ENCODE results near the gene RIN3.

The RIN3 gene

DNA sequence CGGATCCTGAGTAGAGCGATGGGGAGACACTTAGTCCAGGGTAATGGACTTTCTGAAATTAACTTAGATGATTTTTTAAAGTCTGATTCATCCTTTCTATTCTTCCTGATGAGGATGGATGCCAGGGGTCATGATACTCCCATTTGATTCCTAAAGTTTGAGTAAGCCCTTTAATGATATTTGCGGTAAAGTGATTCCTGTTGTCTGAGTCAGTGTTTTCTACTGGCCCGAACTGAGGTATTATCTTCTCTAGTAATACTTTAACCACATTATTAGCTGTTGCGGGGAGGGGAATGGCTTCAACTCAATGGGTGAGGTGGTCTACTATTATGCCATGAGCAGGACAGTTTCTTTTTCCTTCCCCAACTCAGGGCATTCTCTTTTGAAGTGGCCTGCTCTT is 111.6 kb downstream of the RIN3 start:
- H3K27ac ChIP-seq (ENCODE audit: low read depth, low read length) = no peak overlapping the region
- no peaks in the 10 kb centered on the region for H3K27me3 ChIP-seq (ENCODE audit: control insufficient read depth, insufficient read depth, low read length)
- no peaks in the 10 kb centered on the region for H3K4me1 ChIP-seq (ENCODE audit: control insufficient read depth, insufficient read depth, low read length)
- no peaks in the 10 kb centered on the region for H3K36me3 ChIP-seq (ENCODE audit: control insufficient read depth, insufficient read depth, low read length)
- H3K9ac ChIP-seq (ENCODE audit: low read depth, low read length) = no peak overlapping the region
- H3K4me3 ChIP-seq (ENCODE audit: low read depth, low read length) = no peak overlapping the region
- peaks cover 25% of the 10 kb centered on the region for H3K9me3 ChIP-seq (ENCODE audit: control insufficient read depth, insufficient read depth, low read length)

DNA sequence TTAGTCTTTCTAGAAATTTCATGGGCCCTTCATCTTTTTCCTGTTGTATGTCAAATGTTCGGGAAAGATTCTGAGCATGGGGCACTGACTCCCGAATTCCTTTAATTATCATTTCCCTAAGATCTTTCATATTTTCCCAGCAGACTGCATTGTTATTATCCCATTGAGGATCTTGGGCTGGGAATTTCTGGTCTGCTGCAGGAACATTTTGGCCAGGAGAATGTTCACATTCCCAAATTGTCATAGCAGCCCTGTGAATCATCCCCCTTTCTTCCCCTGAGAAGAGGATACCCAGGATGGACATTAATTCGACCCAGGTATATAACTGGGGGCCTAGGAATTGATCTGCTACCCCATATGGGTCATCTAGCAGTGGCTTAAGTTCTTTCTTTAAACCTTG is 112.5 kb downstream of the RIN3 start:
- peaks cover 25% of the 10 kb centered on the region for H3K9me3 ChIP-seq (ENCODE audit: control insufficient read depth, insufficient read depth, low read length)
- H3K27ac ChIP-seq (ENCODE audit: low read depth, low read length) = no peak overlapping the region
- H3K36me3 ChIP-seq (ENCODE audit: control insufficient read depth, insufficient read depth, low read length) = no peaks in the 10 kb centered on the region
- no peak overlapping the region for H3K4me3 ChIP-seq (ENCODE audit: low read depth, low read length)
- no peak overlapping the region for H3K9ac ChIP-seq (ENCODE audit: low read depth, low read length)
- no peaks in the 10 kb centered on the region for H3K27me3 ChIP-seq (ENCODE audit: control insufficient read depth, insufficient read depth, low read length)
- no peaks in the 10 kb centered on the region for H3K4me1 ChIP-seq (ENCODE audit: control insufficient read depth, insufficient read depth, low read length)

- Histone ChIP-seq H3K27me3 (ENCODE audit: control insufficient read depth, insufficient read depth, low read length) (no peaks in the 10 kb centered on the region), H3K9ac (ENCODE audit: low read depth, low read length) (no peak overlapping the region), H3K4me1 (ENCODE audit: control insufficient read depth, insufficient read depth, low read length) (no peaks in the 10 kb centered on the region), H3K36me3 (ENCODE audit: control insufficient read depth, insufficient read depth, low read length) (no peaks in the 10 kb centered on the region), H3K4me3 (ENCODE audit: low read depth, low read length) (no peak overlapping the region), H3K9me3 (ENCODE audit: control insufficient read depth, insufficient read depth, low read length) (peaks cover 19% of the 10 kb centered on the region), H3K27ac (ENCODE audit: low read depth, low read length) (no peak overlapping the region)
These were observed 114.2 kb downstream of the RIN3 start for GRCh38 chr14:92627707-92628215.

GRCh38 chr14:92628636-92629035 is 115.1 kb downstream of the RIN3 start:
- H3K4me1 ChIP-seq (ENCODE audit: control insufficient read depth, insufficient read depth, low read length) = no peaks in the 10 kb centered on the region
- H3K9ac ChIP-seq (ENCODE audit: low read depth, low read length) = no peak overlapping the region
- H3K27me3 ChIP-seq (ENCODE audit: control insufficient read depth, insufficient read depth, low read length) = no peaks in the 10 kb centered on the region
- no peaks in the 10 kb centered on the region for H3K36me3 ChIP-seq (ENCODE audit: control insufficient read depth, insufficient read depth, low read length)
- H3K9me3 ChIP-seq (ENCODE audit: control insufficient read depth, insufficient read depth, low read length) = peaks cover 19% of the 10 kb centered on the region
- H3K27ac ChIP-seq (ENCODE audit: low read depth, low read length) = no peak overlapping the region
- no peak overlapping the region for H3K4me3 ChIP-seq (ENCODE audit: low read depth, low read length)

GRCh38 chr14:92630367-92630766 is 116.8 kb downstream of the RIN3 start:
- Histone ChIP-seq H3K4me1 (ENCODE audit: control insufficient read depth, insufficient read depth, low read length) (no peaks in the 10 kb centered on the region), H3K9me3 (ENCODE audit: control insufficient read depth, insufficient read depth, low read length) (peaks cover 19% of the 10 kb centered on the region), H3K27me3 (ENCODE audit: control insufficient read depth, insufficient read depth, low read length) (no peaks in the 10 kb centered on the region), H3K4me3 (ENCODE audit: low read depth, low read length) (no peak overlapping the region), H3K27ac (ENCODE audit: low read depth, low read length) (no peak overlapping the region), H3K36me3 (ENCODE audit: control insufficient read depth, insufficient read depth, low read length) (no peaks in the 10 kb centered on the region), H3K9ac (ENCODE audit: low read depth, low read length) (no peak overlapping the region)

DNA sequence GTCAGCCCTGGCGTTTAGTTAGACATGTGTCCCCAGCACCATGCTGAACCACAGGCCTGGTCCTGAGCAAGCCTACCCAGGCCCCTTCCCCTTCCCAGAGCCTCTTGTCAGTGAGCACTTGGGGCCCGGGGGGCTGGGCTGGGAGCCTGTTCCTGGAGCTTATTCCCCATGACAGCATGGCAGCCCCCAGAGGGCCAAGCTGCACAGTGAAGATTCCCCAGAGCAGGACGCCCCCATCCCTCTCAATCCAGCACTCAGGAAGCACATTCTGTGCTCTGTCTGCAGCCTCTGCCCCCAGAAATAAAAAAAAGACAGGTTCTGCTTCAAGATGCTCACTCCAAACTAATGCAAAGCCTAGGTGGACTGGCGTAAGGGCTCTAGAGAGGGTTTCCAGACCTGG is 117.5 kb downstream of the RIN3 start:
- Histone ChIP-seq H3K9ac (ENCODE audit: low read depth, low read length) (no peak overlapping the region), H3K9me3 (ENCODE audit: control insufficient read depth, insufficient read depth, low read length) (peaks cover 19% of the 10 kb centered on the region)

DNA sequence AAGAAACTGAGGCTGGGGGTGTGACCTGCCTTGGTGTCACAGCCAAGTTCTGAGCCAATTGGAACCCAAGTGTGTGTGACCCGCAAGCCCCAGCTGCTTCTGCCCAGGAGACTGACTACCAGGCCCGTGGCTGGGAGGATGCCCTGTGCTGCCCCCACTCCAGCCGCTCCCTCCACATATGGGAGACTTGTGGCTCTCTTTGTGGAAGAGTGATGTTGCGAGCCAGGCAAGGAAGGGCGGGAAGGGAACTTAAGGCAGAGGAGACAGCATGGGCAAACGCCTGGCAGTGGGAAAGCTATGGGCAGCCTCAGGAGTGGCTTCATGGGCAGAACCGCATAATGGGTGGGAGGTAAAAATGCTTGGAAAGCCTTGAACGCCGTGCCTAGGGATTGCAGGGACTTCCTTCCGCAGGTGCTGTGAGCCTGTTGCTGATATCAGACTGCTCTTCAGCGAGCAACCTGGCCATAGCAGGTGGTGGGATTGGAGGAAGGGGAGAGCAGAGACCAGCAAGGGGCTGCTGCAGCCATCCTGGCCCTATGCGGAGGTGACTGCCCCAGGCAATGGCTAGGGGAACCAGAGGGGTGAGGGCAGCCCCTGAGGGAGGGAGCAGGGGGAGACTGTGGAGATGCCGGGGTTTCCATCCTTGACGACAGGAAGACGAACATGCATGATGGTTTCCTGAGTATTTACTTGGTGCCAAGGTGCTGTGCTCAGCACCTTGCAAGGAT is 119.1 kb downstream of the RIN3 start:
- no peak overlapping the region for H3K4me3 ChIP-seq (ENCODE audit: low read depth, low read length)
- H3K4me1 ChIP-seq (ENCODE audit: control insufficient read depth, insufficient read depth, low read length) = peaks cover 4% of the 10 kb centered on the region; the same call in 1 of the 2 replicates

More for the DNA sequence above, 117.5 kb downstream of the RIN3 start:
- Histone ChIP-seq H3K27ac (ENCODE audit: low read depth, low read length) (no peak overlapping the region), H3K4me3 (ENCODE audit: low read depth, low read length) (no peak overlapping the region), H3K27me3 (ENCODE audit: control insufficient read depth, insufficient read depth, low read length) (no peaks in the 10 kb centered on the region), H3K36me3 (ENCODE audit: control insufficient read depth, insufficient read depth, low read length) (no peaks in the 10 kb centered on the region), H3K4me1 (ENCODE audit: control insufficient read depth, insufficient read depth, low read length) (no peaks in the 10 kb centered on the region)

GRCh38 chr14:92633274-92633616 is 119.7 kb downstream of the RIN3 start:
- Histone ChIP-seq H3K27ac (ENCODE audit: low read depth, low read length) (no peak overlapping the region), H3K9ac (ENCODE audit: low read depth, low read length) (no peak overlapping the region), H3K9me3 (ENCODE audit: control insufficient read depth, insufficient read depth, low read length) (no peaks in the 10 kb centered on the region), H3K4me1 (ENCODE audit: control insufficient read depth, insufficient read depth, low read length) (peaks cover 4% of the 10 kb centered on the region; the same call in 1 of the 2 replicates), H3K4me3 (ENCODE audit: low read depth, low read length) (no peak overlapping the region), H3K36me3 (ENCODE audit: control insufficient read depth, insufficient read depth, low read length) (no peaks in the 10 kb centered on the region), H3K27me3 (ENCODE audit: control insufficient read depth, insufficient read depth, low read length) (no peaks in the 10 kb centered on the region)

More for the DNA sequence above, 119.1 kb downstream of the RIN3 start:
- Histone ChIP-seq H3K27ac (ENCODE audit: low read depth, low read length) (no peak overlapping the region), H3K27me3 (ENCODE audit: control insufficient read depth, insufficient read depth, low read length) (no peaks in the 10 kb centered on the region), H3K9me3 (ENCODE audit: control insufficient read depth, insufficient read depth, low read length) (peaks cover 4% of the 10 kb centered on the region), H3K9ac (ENCODE audit: low read depth, low read length) (no peak overlapping the region), H3K36me3 (ENCODE audit: control insufficient read depth, insufficient read depth, low read length) (no peaks in the 10 kb centered on the region)

DNA sequence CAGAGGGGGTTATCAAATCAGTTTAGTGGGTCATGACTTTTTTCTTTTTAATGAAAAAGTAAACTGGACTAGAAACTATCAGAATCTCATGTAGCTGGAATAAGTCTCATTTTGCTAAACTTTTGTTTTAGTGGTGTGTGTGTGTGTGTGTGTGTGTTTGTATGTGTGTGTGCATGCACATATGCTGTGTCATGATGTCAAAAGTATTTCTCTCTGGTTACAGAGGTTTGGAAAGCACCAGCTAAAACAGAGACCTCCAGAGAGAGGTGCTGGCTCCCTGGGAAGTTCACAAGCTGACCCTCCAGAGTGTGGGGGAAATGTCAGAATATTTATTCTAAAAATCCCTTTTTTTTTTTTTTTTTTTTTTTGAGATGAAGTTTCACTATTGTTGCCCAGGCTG is 120.1 kb downstream of the RIN3 start:
- H3K27me3 ChIP-seq (ENCODE audit: control insufficient read depth, insufficient read depth, low read length) = no peaks in the 10 kb centered on the region
- no peak overlapping the region for H3K9ac ChIP-seq (ENCODE audit: low read depth, low read length)
- no peaks in the 10 kb centered on the region for H3K9me3 ChIP-seq (ENCODE audit: control insufficient read depth, insufficient read depth, low read length)
- no peaks in the 10 kb centered on the region for H3K36me3 ChIP-seq (ENCODE audit: control insufficient read depth, insufficient read depth, low read length)
- no peak overlapping the region for H3K27ac ChIP-seq (ENCODE audit: low read depth, low read length)
- no peak overlapping the region for H3K4me3 ChIP-seq (ENCODE audit: low read depth, low read length)
- peaks cover 4% of the 10 kb centered on the region; the same call in 1 of the 2 replicates for H3K4me1 ChIP-seq (ENCODE audit: control insufficient read depth, insufficient read depth, low read length)

GRCh38 chr14:92635031-92635430 is 121.5 kb downstream of the RIN3 start:
- Histone ChIP-seq H3K9me3 (ENCODE audit: control insufficient read depth, insufficient read depth, low read length) (no peaks in the 10 kb centered on the region), H3K4me1 (ENCODE audit: control insufficient read depth, insufficient read depth, low read length) (peaks cover 4% of the 10 kb centered on the region; the same call in 1 of the 2 replicates), H3K36me3 (ENCODE audit: control insufficient read depth, insufficient read depth, low read length) (no peaks in the 10 kb centered on the region), H3K27ac (ENCODE audit: low read depth, low read length) (no peak overlapping the region), H3K4me3 (ENCODE audit: low read depth, low read length) (no peak overlapping the region), H3K9ac (ENCODE audit: low read depth, low read length) (no peak overlapping the region), H3K27me3 (ENCODE audit: control insufficient read depth, insufficient read depth, low read length) (no peaks in the 10 kb centered on the region)

DNA sequence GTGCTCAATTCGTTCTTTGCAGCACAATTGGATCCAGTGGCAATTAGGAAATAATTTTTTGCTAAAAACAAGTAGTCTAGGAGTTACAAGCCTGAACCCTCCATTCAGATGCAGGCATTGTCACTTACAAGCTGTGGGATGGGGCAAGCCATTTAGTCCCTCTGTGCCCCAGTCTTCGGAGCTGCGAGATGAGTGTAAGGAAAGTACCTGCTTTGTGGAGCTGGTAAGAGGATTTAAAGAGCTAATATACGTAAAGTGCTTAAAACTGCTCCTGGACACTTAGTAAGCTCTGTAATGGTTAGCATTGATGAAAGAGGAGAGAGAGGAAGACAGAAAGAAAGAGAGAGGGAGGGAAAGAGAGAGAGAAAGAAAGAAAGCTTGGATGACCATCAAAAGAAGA is 122.3 kb downstream of the RIN3 start:
- H3K27me3 ChIP-seq (ENCODE audit: control insufficient read depth, insufficient read depth, low read length) = no peaks in the 10 kb centered on the region
- H3K36me3 ChIP-seq (ENCODE audit: control insufficient read depth, insufficient read depth, low read length) = no peaks in the 10 kb centered on the region
- H3K9ac ChIP-seq (ENCODE audit: low read depth, low read length) = no peak overlapping the region
- H3K4me1 ChIP-seq (ENCODE audit: control insufficient read depth, insufficient read depth, low read length) = peaks cover 4% of the 10 kb centered on the region; the same call in 1 of the 2 replicates
- H3K27ac ChIP-seq (ENCODE audit: low read depth, low read length) = no peak overlapping the region
- H3K9me3 ChIP-seq (ENCODE audit: control insufficient read depth, insufficient read depth, low read length) = no peaks in the 10 kb centered on the region
- no peak overlapping the region for H3K4me3 ChIP-seq (ENCODE audit: low read depth, low read length)
